ENCODE results near the gene TGFBR1. TPM values are rescaled to one million over a fixed set of nuclear protein-coding genes. Genes with fewer than 3 reads are reported as not detected.

The TGFBR1 gene
- total and polyA plus RNA-seq, 5 experiments from 2014 or later, result 19.2 to 45.3 (median 23.6) TPM

Other genes starting within 250 kb of the TGFBR1 start
- not detected for gene COL15A1, start 161.2 kb upstream of the TGFBR1 start, total RNA-seq
- not detected for gene COL15A1, start 161.2 kb upstream of the TGFBR1 start, polyA plus RNA-seq
- gene ALG2, start 116.8 kb downstream of the TGFBR1 start, total RNA-seq, result 10 to 100 TPM; 17.3 to 21.9 TPM
- gene ALG2, start 116.8 kb downstream of the TGFBR1 start, polyA plus RNA-seq, result 10 to 100 TPM; 16.1 to 23.7 (median 17.8) TPM
- 10 to 100 TPM; 47.4 to 48.1 TPM for gene SEC61B, start 117.2 kb downstream of the TGFBR1 start, total RNA-seq
- gene SEC61B, start 117.2 kb downstream of the TGFBR1 start, polyA plus RNA-seq, result 100 to 1,000 TPM; 218 to 285 (median 263) TPM